H1 (cell line): ENCODE measurements around the gene HCK. TPM values are rescaled to one million over a fixed set of nuclear protein-coding genes. Genes with fewer than 3 reads are reported as not detected.

Experiments used
- CTCF ChIA-PET: fragments of 300-600 bp; sonication (Branson Sonifier 250); formaldehyde crosslinking; loops from one replicate; lab custom pipeline; 2021; ENCODE audit not compliant: partially characterized antibody; lab: Charles Lee
- POLR2A ChIA-PET: fragments of 300-600 bp; sonication (Branson Sonifier 250); formaldehyde crosslinking; loops from one replicate; lab custom pipeline; 2021; ENCODE audit warnings: inconsistent platforms; ENCODE audit not compliant: partially characterized antibody; lab: Charles Lee
- DNase-seq, 2 experiments: peaks; one replicate each; pipeline versions ENCODE4 v3.0.0 to v3.0.0-alpha.2; 2010 to 2022; ENCODE audit warnings: low spot score in 2 of 2, low read depth in 1 of 2, mixed read lengths in 1 of 2
- FAIRE-seq: peaks from 2 replicates; lab custom pipeline; 2011; peaks lifted over from hg19 to GRCh38; lab: Jason Lieb, UNC
- H2AFZ ChIP-seq: 2 replicates; pipeline ENCODE4 v1.8.1; 2012; ENCODE audit warnings: low read length, inconsistent platforms
- H2AK5ac ChIP-seq: 2 replicates; pipeline ENCODE4 v1.6.1; 2013; ENCODE audit warnings: low read depth, low read length
- H2BK120ac ChIP-seq: replicated peaks from 2 replicates; pipeline ENCODE3; 2013; ENCODE audit warnings: low read depth, low read length, inconsistent platforms
- H2BK12ac ChIP-seq: 2 replicates; pipeline ENCODE4 v1.6.1; 2013; ENCODE audit warnings: low read depth, low read length
- H2BK15ac ChIP-seq: 2 replicates; pipeline ENCODE4 v1.6.1; 2013; ENCODE audit warnings: low read length
- H2BK20ac ChIP-seq: 2 replicates; pipeline ENCODE4 v1.6.1; 2013; ENCODE audit warnings: low read length
- H2BK5ac ChIP-seq: 2 replicates; pipeline ENCODE4 v1.6.1; 2013; ENCODE audit warnings: low read depth, low read length
- H3K14ac ChIP-seq: 2 replicates; pipeline ENCODE4 v1.6.1; 2013; ENCODE audit warnings: inconsistent platforms; ENCODE audit not compliant: insufficient read length
- H3K18ac ChIP-seq: 2 replicates; pipeline ENCODE4 v1.6.1; 2013; ENCODE audit warnings: low read length; ENCODE audit errors: extremely low read depth
- H3K23ac ChIP-seq: 2 replicates; pipeline ENCODE4 v1.6.1; 2013; ENCODE audit warnings: inconsistent platforms; ENCODE audit not compliant: insufficient read length
- H3K23me2 ChIP-seq: 2 replicates; pipeline ENCODE4 v1.6.1; 2013; ENCODE audit warnings: low read depth, low read length
- H3K27ac ChIP-seq: 2 replicates; pipeline ENCODE4 v1.6.1; 2011; ENCODE audit warnings: low read depth, low read length, inconsistent platforms
- H3K27me3 ChIP-seq, 4 experiments: replicated peaks in 1 of 4; 1 replicate in 1 of 4; 2 replicates in 3 of 4; pipeline versions ENCODE4 v1.6.1 to v1.8.1; 2011 to 2013; ENCODE audit warnings: low read length in 3 of 4, mild to moderate bottlenecking in 3 of 4, inconsistent platforms in 2 of 4, mixed read lengths in 2 of 4, moderate library complexity in 1 of 4; ENCODE audit not compliant: control insufficient read depth in 3 of 4, insufficient read depth in 3 of 4; ENCODE audit errors: extremely low read depth in 1 of 4
- H3K36me3 ChIP-seq, 4 experiments: 2 replicates each; pipeline versions ENCODE4 v1.6.1 to v1.8.1; 2011 to 2013; ENCODE audit warnings: mild to moderate bottlenecking in 4 of 4, low read length in 3 of 4, moderate library complexity in 2 of 4, control low read depth in 1 of 4, inconsistent platforms in 1 of 4; ENCODE audit not compliant: insufficient read depth in 4 of 4, control insufficient read depth in 2 of 4
- H3K4ac ChIP-seq: replicated peaks from 2 replicates; pipeline ENCODE3; 2013; ENCODE audit warnings: low read length, low read depth, mixed read lengths, inconsistent platforms; ENCODE audit not compliant: insufficient read length
- H3K4me1 ChIP-seq, 4 experiments: replicated peaks in 1 of 4; 1 replicate in 1 of 4; 2 replicates in 3 of 4; pipeline versions ENCODE4 v1.6.1 to v1.8.1; 2011 to 2013; ENCODE audit warnings: low read length in 3 of 4, inconsistent platforms in 2 of 4, mixed read lengths in 1 of 4; ENCODE audit not compliant: insufficient read depth in 4 of 4, control insufficient read depth in 3 of 4
- H3K4me2 ChIP-seq, 2 experiments: 2 replicates each; pipeline versions ENCODE4 v1.6.1 to v1.8.1; 2011 to 2013; ENCODE audit warnings: low read depth in 2 of 2, low read length in 2 of 2, control low read depth in 1 of 2, inconsistent platforms in 1 of 2, mild to moderate bottlenecking in 1 of 2; ENCODE audit not compliant: insufficient read depth in 1 of 2
- H3K4me3 ChIP-seq, 4 experiments: fragments of 200-600, 300-600 bp in 1 of 4; sonication (generic), shearing (Covaris generic), sonication (Bioruptor Twin) in 1 of 4; 2 replicates each; pipeline versions ENCODE4 v1.5.1 to v1.8.1; 2011 to 2016; ENCODE audit warnings: low read length in 4 of 4, low read depth in 3 of 4, control low read depth in 2 of 4, inconsistent platforms in 2 of 4, mild to moderate bottlenecking in 2 of 4, mixed read lengths in 1 of 4, moderate library complexity in 1 of 4; ENCODE audit not compliant: insufficient read depth in 2 of 4; ENCODE audit errors: extremely low read depth in 1 of 4
- H3K56ac ChIP-seq: replicated peaks from 2 replicates; pipeline ENCODE3; 2013; ENCODE audit warnings: low read depth, mild to moderate bottlenecking, mixed read lengths, low read length, inconsistent platforms; ENCODE audit not compliant: insufficient read length
- H3K79me1 ChIP-seq: 2 replicates; pipeline ENCODE4 v1.6.1; 2013; ENCODE audit warnings: low read depth, low read length, control low read depth
- H3K79me2 ChIP-seq, 2 experiments: 2 replicates each; pipeline versions ENCODE4 v1.6.1 to v1.8.1; 2012 to 2013; ENCODE audit warnings: low read length in 2 of 2, mild to moderate bottlenecking in 2 of 2, inconsistent platforms in 1 of 2; ENCODE audit not compliant: insufficient read depth in 2 of 2, control insufficient read depth in 1 of 2
- H3K9ac ChIP-seq, 4 experiments: replicated peaks in 1 of 4; 1 replicate in 1 of 4; 2 replicates in 3 of 4; pipeline versions ENCODE4 v1.6.1 to v1.8.1; 2011 to 2013; ENCODE audit warnings: low read depth in 3 of 4, low read length in 3 of 4, control low read depth in 2 of 4, mild to moderate bottlenecking in 2 of 4, moderate library complexity in 2 of 4, inconsistent platforms in 1 of 4; ENCODE audit errors: extremely low read depth in 1 of 4
- H3K9me3 ChIP-seq, 2 experiments: 2 replicates each; pipeline versions ENCODE4 v1.6.1 to v1.8.1; 2012 to 2013; ENCODE audit warnings: mild to moderate bottlenecking in 2 of 2, moderate library complexity in 2 of 2, control low read depth in 1 of 2, inconsistent platforms in 1 of 2, low read depth in 1 of 2, low read length in 1 of 2, mixed read lengths in 1 of 2; ENCODE audit not compliant: insufficient read depth in 2 of 2
- H4K20me1 ChIP-seq, 2 experiments: replicated peaks in 1 of 2; 2 replicates each; pipeline versions ENCODE3 to v1.8.1; 2011 to 2013; ENCODE audit warnings: inconsistent platforms in 2 of 2, low read length in 2 of 2, mild to moderate bottlenecking in 1 of 2; ENCODE audit not compliant: insufficient read depth in 2 of 2, control insufficient read depth in 1 of 2
- H4K5ac ChIP-seq: 2 replicates; pipeline ENCODE4 v1.6.1; 2013; ENCODE audit warnings: low read length, low read depth, mixed read lengths, inconsistent platforms; ENCODE audit not compliant: insufficient read length
- H4K8ac ChIP-seq: 2 replicates; pipeline ENCODE4 v1.8.0; 2013; ENCODE audit warnings: mild to moderate bottlenecking, moderate library complexity, low read length, inconsistent platforms; ENCODE audit not compliant: insufficient read depth; ENCODE audit errors: extremely low read depth
- H4K91ac ChIP-seq: replicated peaks from 2 replicates; pipeline ENCODE3; 2013; ENCODE audit warnings: low read length, mixed read lengths, inconsistent platforms; ENCODE audit not compliant: insufficient read length
- BACH1 ChIP-seq: IDR thresholded peaks from 2 replicates; pipeline ENCODE4 v1.6.1; 2012; ENCODE audit warnings: low read length, improper control_type of control experiment
- BCL11A ChIP-seq, 2 experiments: IDR thresholded peaks; one replicate each; pipeline ENCODE4 v1.6.1; 2011; ENCODE audit warnings: low read depth in 2 of 2, low read length in 2 of 2, mild to moderate bottlenecking in 2 of 2
- CBX5 ChIP-seq: fragments of 300-800, 300-1000 bp; sonication (generic); IDR thresholded peaks from 2 replicates; pipeline ENCODE4 v1.7.1; 2016; ENCODE audit warnings: antibody characterized with exemption, low read length, low read depth
- CTBP2 ChIP-seq: IDR thresholded peaks from 2 replicates; pipeline ENCODE4 v1.7.0; 2011; ENCODE audit warnings: borderline replicate concordance, mild to moderate bottlenecking, moderate library complexity, mixed read lengths, low read length; ENCODE audit not compliant: insufficient read depth, insufficient read length
- E2F6 ChIP-seq: IDR thresholded peaks from 2 replicates; pipeline ENCODE4 v1.6.1; 2012; ENCODE audit warnings: inconsistent platforms
- KDM5A ChIP-seq: fragments of 200-600 bp; IDR thresholded peaks from 2 replicates; pipeline ENCODE4 v1.7.1; 2012; ENCODE audit warnings: mild to moderate bottlenecking, low read length, inconsistent platforms, mixed read lengths
- RAD21 ChIP-seq, 2 experiments: IDR thresholded peaks in 1 of 2; conservative IDR thresholded peaks in 1 of 2; 2 replicates each; pipeline ENCODE4 v1.6.1; 2011; ENCODE audit warnings: low read depth in 2 of 2, low read length in 2 of 2, improper control_type of control experiment in 1 of 2, inconsistent platforms in 1 of 2, mild to moderate bottlenecking in 1 of 2, moderate library complexity in 1 of 2
- RFX5 ChIP-seq: IDR thresholded peaks from 2 replicates; pipeline ENCODE4 v1.6.1; 2011; ENCODE audit warnings: low read depth, low read length, improper control_type of control experiment, borderline replicate concordance
- SAP30 ChIP-seq: fragments of 300-600 bp; sonication (generic); IDR thresholded peaks from 2 replicates; pipeline ENCODE4 v1.7.1; 2012; ENCODE audit warnings: low read length, moderate library complexity, mild to moderate bottlenecking, inconsistent platforms; ENCODE audit not compliant: insufficient read depth, insufficient replicate concordance
- SIN3A ChIP-seq, 2 experiments: IDR thresholded peaks in 1 of 2; conservative IDR thresholded peaks in 1 of 2; 2 replicates each; pipeline ENCODE4 v1.6.1; 2011 to 2012; ENCODE audit warnings: low read length in 2 of 2, improper control_type of control experiment in 1 of 2, low read depth in 1 of 2, mild to moderate bottlenecking in 1 of 2
- SIX5 ChIP-seq: IDR thresholded peaks from 2 replicates; pipeline ENCODE4 v1.6.1; 2011; ENCODE audit warnings: mild to moderate bottlenecking, low read depth, low read length
- SP4 ChIP-seq: IDR thresholded peaks from 2 replicates; pipeline ENCODE4 v1.6.1; 2012; ENCODE audit warnings: low read length, inconsistent platforms
- WGBS, 2 experiments: shearing (Covaris generic) in 1 of 2; methylation state at CpG; one replicate each; pipeline versions ENCODE4 v1.1.6 to v1.1.7; 2013 to 2015; ENCODE audit warnings: low lambda C conversion rate in 2 of 2, mixed read lengths in 2 of 2, inconsistent platforms in 1 of 2, low coverage in 1 of 2, missing lambda C conversion rate in 1 of 2; ENCODE audit not compliant: insufficient replicate concordance in 2 of 2, insufficient coverage in 1 of 2, insufficient read length in 1 of 2; ENCODE audit errors: extremely low coverage in 1 of 2, missing lambda C conversion rate in 1 of 2; 5-methylcytosine and 5-hydroxymethylcytosine counted together
- polyA plus RNA-seq, 7 experiments: library from polyadenylated mRNA; depleted of rRNA in 3 of 7; stranded (reverse) in 5 of 7; unstranded in 2 of 7; fragments of >200 nt in 5 of 7; fragments of 200-250 nt in 2 of 7; gene quantifications; 1 replicate in 5 of 7; 2 replicates in 1 of 7; 4 replicates in 1 of 7; pipeline versions ENCODE4 v1.2.1 to v1.2.3, GENCODE V29; 2011 to 2013; ENCODE audit warnings: missing spikeins in 2 of 7, mixed read lengths in 2 of 7
- total RNA-seq: library from RNA; stranded (reverse); fragmentation: NEBNext Ultra II Directional; extraction: Animal tissue kit (Norgen Biotek cat#: 25700); gene quantifications from 2 replicates; pipeline ENCODE4 v1.2.1, GENCODE V29; 2021

Gene HCK
- total and polyA plus RNA-seq, 2 of the 8 experiments (the other 6 are each of a cell fraction or from before 2014, with no cell fraction given), result 0.37 to 4.3 TPM

GRCh38 chr20:32067234-32067821, 15.3 kb downstream of the HCK start:
- H4K5ac ChIP-seq, result no peak overlapping the region
- H3K4me3 ChIP-seq, result no peak overlapping the region
- H3K56ac ChIP-seq, result no peak overlapping the region
- no peak overlapping the region for H2BK20ac ChIP-seq
- H3K14ac ChIP-seq, result no peak overlapping the region
- no peak overlapping the region for H4K91ac ChIP-seq
- no peaks in the 10 kb centered on the region for H4K20me1 ChIP-seq
- no peak overlapping the region for H3K23ac ChIP-seq
- no peak for FAIRE-seq
- 76% methylated on average over 6 of the region's 6 CpGs; no CpG with 5 or more reads in 1 of the 2 experiments for whole genome bisulfite sequencing, 2 experiments
- H2BK15ac ChIP-seq, result no peak overlapping the region
- no peak overlapping the region for H3K4ac ChIP-seq
- H3K18ac ChIP-seq, result no peak overlapping the region
- H4K8ac ChIP-seq, result no peak overlapping the region
- H2BK12ac ChIP-seq, result no peak overlapping the region
- no peak overlapping the region; a peak in 1 of 7 replicates for H3K9ac ChIP-seq
- H2BK120ac ChIP-seq, result no peak overlapping the region
- H3K79me1 ChIP-seq, result no peaks in the 10 kb centered on the region
- no peak overlapping the region for H3K4me2 ChIP-seq
- H3K27me3 ChIP-seq, result no peaks in the 10 kb centered on the region
- no peaks in the 10 kb centered on the region for H3K79me2 ChIP-seq
- H2AK5ac ChIP-seq, result no peak overlapping the region; the same call in 1 of the 2 replicates
- ChIA-PET CTCF (interaction anchor here (0.9 to 2.1 kb wide), 3 partner anchors 14 to 37 kb away, joined by 3 to 6 read pairs (median 3); no protein-coding TSS in a partner anchor), POLR2A (no interaction called here)
- DNase-seq, result no peak
- no peak overlapping the region for H2AFZ ChIP-seq
- H3K23me2 ChIP-seq, result no peaks in the 10 kb centered on the region
- no peaks in the 10 kb centered on the region for H3K9me3 ChIP-seq
- H3K27ac ChIP-seq, result no peak overlapping the region
- peaks cover 0 to 3% (median under 1%) of the 10 kb centered on the region in 4 experiments; a peak in 2 of 7 replicates for H3K4me1 ChIP-seq
- no peak overlapping the region for H2BK5ac ChIP-seq
- H3K36me3 ChIP-seq, result no peaks in the 10 kb centered on the region
- TF ChIP-seq RFX5 (no peak), CTBP2 (no peak), SIX5 (no peak), CBX5 (no peak), RAD21 (IDR thresholded peaks at IDR 0.05 in 1 of 2, conservative IDR thresholded peaks at IDR 0.05 in 1 of 2; ENCODE audit: low read depth in 2 of 2, low read length in 2 of 2) (no peak), KDM5A (no peak), SP4 (no peak), SAP30 (no peak), SIN3A (conservative IDR thresholded peaks at IDR 0.05 in 1 of 2, IDR thresholded peaks at IDR 0.05 in 1 of 2; ENCODE audit: low read depth in 1 of 2, low read length in 2 of 2) (no peak), E2F6 (no peak), BACH1 (no peak), BCL11A (IDR thresholded peaks at IDR 0.05; ENCODE audit: low read depth in 2 of 2, low read length in 2 of 2) (no peak)
